ENCODE data around the gene SIK3. TPM values are rescaled to one million over a fixed set of nuclear protein-coding genes. Genes with fewer than 3 reads are reported as not detected.

SIK3 gene
- polyA plus RNA-seq, 1 of the 3 experiments (the other 2 are of a cell fraction) = 5.1 TPM

- no peak for TF ChIP-seq RXRA (IDR thresholded peaks at IDR 0.05; ENCODE audit: borderline replicate concordance, low read depth)
- TF ChIP-seq EP300 (IDR thresholded peaks at IDR 0.05; ENCODE audit: borderline replicate concordance in 1 of 2, low read depth in 1 of 2, low read length in 1 of 2) = no peak
- no peak for TF ChIP-seq CTCF (IDR thresholded peaks at IDR 0.05)
- no peak for TF ChIP-seq JUND (IDR thresholded peaks at IDR 0.05)
- TF ChIP-seq YY1 (IDR thresholded peaks at IDR 0.05; ENCODE audit: low read depth) = no peak
- no peak for TF ChIP-seq USF2 (IDR thresholded peaks at IDR 0.05; ENCODE audit: borderline replicate concordance, low read depth, low read length)
- no peak for TF ChIP-seq TCF12 (IDR thresholded peaks at IDR 0.05)
- no peak for TF ChIP-seq EZH2phosphoT487 (IDR thresholded peaks at IDR 0.05; ENCODE audit: borderline replicate concordance, low read depth)
Observed at GRCh38 chr11:116918925-116919655, 179.1 kb downstream of the SIK3 start (continued).

- Histone ChIP-seq H3K27me3 (ENCODE audit: insufficient read depth) (no peaks in the 10 kb centered on the region), H3F3A (replicated peaks; ENCODE audit: insufficient read depth) (no peaks in the 10 kb centered on the region), H3K9me2 (no peaks in the 10 kb centered on the region), H3K36me3 (replicated peaks in 1 of 2; ENCODE audit: control insufficient read depth in 1 of 2, insufficient read depth in 2 of 2, low read length in 1 of 2) (no peaks in the 10 kb centered on the region), H3K9ac (no peak overlapping the region), H3K4me1 (ENCODE audit: control insufficient read depth in 1 of 2, insufficient read depth in 2 of 2, low read depth in 1 of 2, low read length in 1 of 2) (peaks cover 0 to 12% of the 10 kb centered on the region in 2 experiments; a peak in 3 of 4 replicates), H3K4me2 (no peak overlapping the region), H4K20me1 (ENCODE audit: insufficient read depth) (peaks cover 6% of the 10 kb centered on the region; the same call in 1 of the 2 replicates), H3K27ac (ENCODE audit: low read depth in 2 of 2, low read length in 1 of 2) (no peak overlapping the region), H3K79me2 (ENCODE audit: insufficient read depth) (no peaks in the 10 kb centered on the region), H2AFZ (ENCODE audit: low read depth) (no peak overlapping the region), H3K9me3 (no peaks in the 10 kb centered on the region), H3K4me3 (ENCODE audit: low read depth in 2 of 2, low read length in 1 of 2) (no peak overlapping the region)
- 92% methylated on average over 5 of the region's 5 CpGs for WGBS (ENCODE audit: low lambda C conversion rate)
- POLR2A ChIA-PET = interaction anchor here (1.8 kb wide), 1 partner anchor 181 kb away, joined by 3 read pairs; no protein-coding TSS in a partner anchor
- CTCF ChIA-PET = interaction anchor here (0.6 to 1.9 kb wide), 4 partner anchors 11 to 189 kb away, joined by 3 to 4 read pairs (median 4); partner anchors contain the start of gene APOA5
- DNase-seq = no peak
- TF ChIP-seq, protein P1, sequence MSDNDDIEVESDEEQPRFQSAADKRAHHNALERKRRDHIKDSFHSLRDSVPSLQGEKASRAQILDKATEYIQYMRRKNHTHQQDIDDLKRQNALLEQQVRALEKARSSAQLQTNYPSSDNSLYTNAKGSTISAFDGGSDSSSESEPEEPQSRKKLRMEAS (IDR thresholded peaks at IDR 0.05; ENCODE audit: low read depth) = no peak
- TF ChIP-seq POLR2AphosphoS5 (IDR thresholded peaks at IDR 0.05; ENCODE audit: low read depth, low read length) (no peak), USF1 (IDR thresholded peaks at IDR 0.05; ENCODE audit: borderline replicate concordance, low read depth) (no peak), USF2 (IDR thresholded peaks at IDR 0.05; ENCODE audit: borderline replicate concordance, low read depth, low read length) (no peak), GATA2 (CRISPR knock-in tag; IDR thresholded peaks at IDR 0.05) (no peak), TEAD4 (IDR thresholded peaks at IDR 0.05; ENCODE audit: borderline replicate concordance, insufficient read depth) (no peak), PBX3 (IDR thresholded peaks at IDR 0.05) (no peak), CHD2 (IDR thresholded peaks at IDR 0.05; ENCODE audit: low read length, partially characterized antibody) (no peak), GABPA (IDR thresholded peaks at IDR 0.05; ENCODE audit: low read depth) (no peak), YY1 (IDR thresholded peaks at IDR 0.05; ENCODE audit: low read depth) (no peak), ELF1 (IDR thresholded peaks at IDR 0.05) (no peak)
- TF ChIP-seq, protein P2, sequence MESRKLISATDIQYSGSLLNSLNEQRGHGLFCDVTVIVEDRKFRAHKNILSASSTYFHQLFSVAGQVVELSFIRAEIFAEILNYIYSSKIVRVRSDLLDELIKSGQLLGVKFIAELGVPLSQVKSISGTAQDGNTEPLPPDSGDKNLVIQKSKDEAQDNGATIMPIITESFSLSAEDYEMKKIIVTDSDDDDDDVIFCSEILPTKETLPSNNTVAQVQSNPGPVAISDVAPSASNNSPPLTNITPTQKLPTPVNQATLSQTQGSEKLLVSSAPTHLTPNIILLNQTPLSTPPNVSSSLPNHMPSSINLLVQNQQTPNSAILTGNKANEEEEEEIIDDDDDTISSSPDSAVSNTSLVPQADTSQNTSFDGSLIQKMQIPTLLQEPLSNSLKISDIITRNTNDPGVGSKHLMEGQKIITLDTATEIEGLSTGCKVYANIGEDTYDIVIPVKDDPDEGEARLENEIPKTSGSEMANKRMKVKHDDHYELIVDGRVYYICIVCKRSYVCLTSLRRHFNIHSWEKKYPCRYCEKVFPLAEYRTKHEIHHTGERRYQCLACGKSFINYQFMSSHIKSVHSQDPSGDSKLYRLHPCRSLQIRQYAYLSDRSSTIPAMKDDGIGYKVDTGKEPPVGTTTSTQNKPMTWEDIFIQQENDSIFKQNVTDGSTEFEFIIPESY (IDR thresholded peaks at IDR 0.05; ENCODE audit: borderline replicate concordance, low read depth) = no peak
Observed at GRCh38 chr11:116917632-116918031, 180.6 kb downstream of the SIK3 start.
